Measurements from ENCODE around the gene BICC1. TPM values are rescaled to one million over a fixed set of nuclear protein-coding genes. Genes with fewer than 3 reads are reported as not detected.
A peak's percentile ranks its signal among the peaks of the same experiment; 100 is the strongest.

BICC1 gene
- total RNA-seq, 1 experiment from 2014 or later: not detected

- POLR2A ChIA-PET: no interaction called here
- TF ChIP-seq JUND (IDR thresholded peaks at IDR 0.05) (no peak; the same call in 1 of the 2 replicates), SP1 (IDR thresholded peaks at IDR 0.05; ENCODE audit: low read depth) (peak; percentile 20; the same call in 1 of the 2 replicates)
- no TSS peak for BruUV-seq (replicated peaks)
- Histone ChIP-seq H3K4me2 (ENCODE audit: low read length) (peak overlapping the region; percentile 63), H3K27ac (ENCODE audit: low read depth, low read length) (no peak overlapping the region), H3K27me3 (ENCODE audit: insufficient read depth, low read length) (no peaks in the 10 kb centered on the region), H3K9me2 (ENCODE audit: insufficient read depth) (no peaks in the 10 kb centered on the region), H2AFZ (ENCODE audit: low read depth, low read length, poor library complexity, severe bottlenecking) (peak overlapping the region; percentile 82), H3K36me3 (ENCODE audit: control insufficient read depth in 1 of 2, insufficient read depth in 2 of 2, low read length in 2 of 2) (no peaks in the 10 kb centered on the region), H3K4me1 (ENCODE audit: control insufficient read depth in 1 of 2, insufficient read depth in 2 of 2, low read length in 2 of 2) (peaks cover 7 to 17% of the 10 kb centered on the region in 2 experiments; a peak in 3 of 4 replicates), H4K20me1 (ENCODE audit: insufficient read depth) (no peaks in the 10 kb centered on the region), H3K4me3 (replicated peaks in 1 of 2; ENCODE audit: low read depth in 1 of 2, low read length in 2 of 2) (0 out of 4 replicates have a peak overlapping the region, but pooled peaks of 1 of the 2 experiments have one; percentile 16), H3K9me3 (ENCODE audit: control insufficient read depth in 1 of 2, insufficient read depth in 1 of 2, low read depth in 1 of 2, low read length in 2 of 2) (no peaks in the 10 kb centered on the region), H3K9ac (ENCODE audit: low read length) (no peak overlapping the region), H3K79me2 (ENCODE audit: insufficient read depth, low read length) (no peaks in the 10 kb centered on the region)
- intact Hi-C loops (cut with micrococcal nuclease): no loop called here
- peak; percentile 24 for DNase-seq (ENCODE audit: low read depth, low spot score)
- RAD21 ChIA-PET (ENCODE audit: low non-redundant PET in 1 of 2, low total read pairs in 2 of 2, uncharacterized antibody in 2 of 2, unreplicated experiment in 2 of 2): no interaction called here
- CTCF ChIA-PET: no interaction called here
- ATAC-seq: peak; percentile 94
Observed at GRCh38 chr10:58856508-58857240, 344.0 kb downstream of the BICC1 start.

DNA sequence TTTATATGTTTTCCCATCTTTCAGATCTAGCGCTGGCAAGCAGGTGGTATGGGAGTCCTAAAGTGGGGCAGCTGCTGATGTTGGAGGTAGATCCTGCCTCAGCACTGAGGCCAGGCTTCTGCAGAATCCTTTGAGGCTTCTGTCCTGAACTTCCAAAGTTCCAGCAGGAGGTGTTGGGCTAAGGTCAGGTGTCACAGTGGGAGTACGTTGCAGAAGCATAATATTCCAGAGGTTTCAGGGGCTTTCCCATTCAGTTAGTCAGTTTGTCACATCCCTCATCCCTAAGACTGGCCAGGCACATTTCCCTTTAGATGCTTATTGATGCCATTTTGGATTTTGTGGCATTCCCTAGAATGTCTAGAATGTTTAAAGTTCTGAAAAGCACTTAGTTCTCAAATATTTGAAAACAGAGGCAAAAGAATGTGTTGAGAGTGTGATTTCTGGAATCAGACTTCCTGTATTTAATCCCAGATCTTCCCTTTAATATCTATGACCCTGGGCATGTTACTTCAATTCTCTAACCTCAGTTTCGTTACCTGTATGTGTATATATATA lies 344.7 kb downstream of the BICC1 start:
- Histone ChIP-seq H3K4me3 (replicated peaks in 1 of 2; ENCODE audit: low read depth in 1 of 2, low read length in 2 of 2) (no peak overlapping the region), H3K27me3 (ENCODE audit: insufficient read depth, low read length) (no peaks in the 10 kb centered on the region), H3K4me2 (ENCODE audit: low read length) (peak overlapping the region; percentile 63; the same call in 1 of the 2 replicates), H3K9ac (ENCODE audit: low read length) (no peak overlapping the region), H3K9me3 (ENCODE audit: control insufficient read depth in 1 of 2, insufficient read depth in 1 of 2, low read depth in 1 of 2, low read length in 2 of 2) (no peaks in the 10 kb centered on the region), H3K9me2 (ENCODE audit: insufficient read depth) (no peaks in the 10 kb centered on the region), H3K79me2 (ENCODE audit: insufficient read depth, low read length) (no peaks in the 10 kb centered on the region), H3K4me1 (ENCODE audit: control insufficient read depth in 1 of 2, insufficient read depth in 2 of 2, low read length in 2 of 2) (peaks cover 7 to 13% of the 10 kb centered on the region in 2 experiments; a peak in 3 of 4 replicates), H3K36me3 (ENCODE audit: control insufficient read depth in 1 of 2, insufficient read depth in 2 of 2, low read length in 2 of 2) (no peaks in the 10 kb centered on the region), H4K20me1 (ENCODE audit: insufficient read depth) (no peaks in the 10 kb centered on the region), H3K27ac (ENCODE audit: low read depth, low read length) (no peak overlapping the region), H2AFZ (ENCODE audit: low read depth, low read length, poor library complexity, severe bottlenecking) (peak overlapping the region; percentile 82)
- POLR2A ChIA-PET: no interaction called here
- DNase-seq (ENCODE audit: low read depth, low spot score) (no peak), ATAC-seq (no peak)
- RAD21 ChIA-PET (ENCODE audit: low non-redundant PET in 1 of 2, low total read pairs in 2 of 2, uncharacterized antibody in 2 of 2, unreplicated experiment in 2 of 2): no interaction called here
- CTCF ChIA-PET: no interaction called here
- no TSS peak for BruUV-seq (replicated peaks)
- intact Hi-C loops (cut with micrococcal nuclease): no loop called here
- TF ChIP-seq ATF3 (IDR thresholded peaks at IDR 0.05): no peak
- no peak for TF ChIP-seq CTCF (IDR thresholded peaks at IDR 0.05 in 2 of 3, conservative IDR thresholded peaks at IDR 0.05 in 1 of 3; ENCODE audit: borderline replicate concordance in 1 of 3, insufficient read depth in 1 of 3, low read depth in 2 of 3, low read length in 2 of 3)
- TF ChIP-seq, protein P1, sequence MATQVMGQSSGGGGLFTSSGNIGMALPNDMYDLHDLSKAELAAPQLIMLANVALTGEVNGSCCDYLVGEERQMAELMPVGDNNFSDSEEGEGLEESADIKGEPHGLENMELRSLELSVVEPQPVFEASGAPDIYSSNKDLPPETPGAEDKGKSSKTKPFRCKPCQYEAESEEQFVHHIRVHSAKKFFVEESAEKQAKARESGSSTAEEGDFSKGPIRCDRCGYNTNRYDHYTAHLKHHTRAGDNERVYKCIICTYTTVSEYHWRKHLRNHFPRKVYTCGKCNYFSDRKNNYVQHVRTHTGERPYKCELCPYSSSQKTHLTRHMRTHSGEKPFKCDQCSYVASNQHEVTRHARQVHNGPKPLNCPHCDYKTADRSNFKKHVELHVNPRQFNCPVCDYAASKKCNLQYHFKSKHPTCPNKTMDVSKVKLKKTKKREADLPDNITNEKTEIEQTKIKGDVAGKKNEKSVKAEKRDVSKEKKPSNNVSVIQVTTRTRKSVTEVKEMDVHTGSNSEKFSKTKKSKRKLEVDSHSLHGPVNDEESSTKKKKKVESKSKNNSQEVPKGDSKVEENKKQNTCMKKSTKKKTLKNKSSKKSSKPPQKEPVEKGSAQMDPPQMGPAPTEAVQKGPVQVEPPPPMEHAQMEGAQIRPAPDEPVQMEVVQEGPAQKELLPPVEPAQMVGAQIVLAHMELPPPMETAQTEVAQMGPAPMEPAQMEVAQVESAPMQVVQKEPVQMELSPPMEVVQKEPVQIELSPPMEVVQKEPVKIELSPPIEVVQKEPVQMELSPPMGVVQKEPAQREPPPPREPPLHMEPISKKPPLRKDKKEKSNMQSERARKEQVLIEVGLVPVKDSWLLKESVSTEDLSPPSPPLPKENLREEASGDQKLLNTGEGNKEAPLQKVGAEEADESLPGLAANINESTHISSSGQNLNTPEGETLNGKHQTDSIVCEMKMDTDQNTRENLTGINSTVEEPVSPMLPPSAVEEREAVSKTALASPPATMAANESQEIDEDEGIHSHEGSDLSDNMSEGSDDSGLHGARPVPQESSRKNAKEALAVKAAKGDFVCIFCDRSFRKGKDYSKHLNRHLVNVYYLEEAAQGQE (IDR thresholded peaks at IDR 0.05; ENCODE audit: low read depth): no peak
- TF ChIP-seq CEBPB (IDR thresholded peaks at IDR 0.05; ENCODE audit: low read depth): no peak
- TF ChIP-seq SP1 (IDR thresholded peaks at IDR 0.05; ENCODE audit: low read depth): no peak
- TF ChIP-seq POLR2AphosphoS5 (IDR thresholded peaks at IDR 0.05; ENCODE audit: low read depth, low read length): no peak
- no peak for TF ChIP-seq JUND (IDR thresholded peaks at IDR 0.05)
- no peak for TF ChIP-seq EGR1 (IDR thresholded peaks at IDR 0.05; ENCODE audit: low read depth)
- TF ChIP-seq SRF (IDR thresholded peaks at IDR 0.05; ENCODE audit: low read depth): no peak
- TF ChIP-seq POLR2A (IDR thresholded peaks at IDR 0.05; ENCODE audit: borderline replicate concordance, extremely low read depth, insufficient read depth, insufficient read length): no peak
- TF ChIP-seq ZNF274 (IDR thresholded peaks at IDR 0.05; ENCODE audit: low read depth, low read length): no peak
- TF ChIP-seq RAD21 (IDR thresholded peaks at IDR 0.05; ENCODE audit: low read depth): no peak
- no peak for TF ChIP-seq FOSL1 (IDR thresholded peaks at IDR 0.05; ENCODE audit: low read depth)
